Neural progenitor cell (in vitro differentiated cells): ENCODE measurements around the gene ITIH5. TPM values are rescaled to one million over a fixed set of nuclear protein-coding genes. Genes with fewer than 3 reads are reported as not detected.

Experiments
- DNase-seq: peaks from one replicate; pipeline ENCODE4 v3.0.0-alpha.2; 2016; ENCODE audit warnings: low spot score
- H2AFZ ChIP-seq: fragments of 200-600 bp; sonication (generic); replicated peaks from 2 replicates; pipeline ENCODE4 v1.6.1; 2016; ENCODE audit warnings: antibody characterized with exemption
- H3F3A ChIP-seq: fragments of 200-600 bp; sonication (generic); 2 replicates; pipeline ENCODE4 v1.6.1; 2016; ENCODE audit warnings: antibody characterized with exemption, low read depth
- H3K27ac ChIP-seq: fragments of 200-600 bp; sonication (generic); 2 replicates; pipeline ENCODE4 v1.5.1; 2016; ENCODE audit warnings: mild to moderate bottlenecking
- H3K27me3 ChIP-seq: fragments of 200-600 bp; sonication (generic); 2 replicates; pipeline ENCODE4 v1.6.1; 2016; ENCODE audit warnings: mild to moderate bottlenecking, moderate library complexity
- H3K36me3 ChIP-seq: fragments of 200-600 bp; sonication (generic); 2 replicates; pipeline ENCODE4 v1.5.1; 2016
- H3K4me1 ChIP-seq: fragments of 200-600 bp; sonication (generic); 2 replicates; pipeline ENCODE4 v1.6.1; 2016; ENCODE audit warnings: mixed run types
- H3K4me2 ChIP-seq: fragments of 200-600 bp; sonication (generic); 2 replicates; pipeline ENCODE4 v1.6.1; 2016
- H3K4me3 ChIP-seq: fragments of 200-600 bp; sonication (generic); 2 replicates; pipeline ENCODE4 v1.5.1; 2016
- H3K79me2 ChIP-seq: fragments of 200-600 bp; sonication (generic); 2 replicates; pipeline ENCODE4 v1.6.1; 2016; ENCODE audit warnings: low read depth
- H3K9ac ChIP-seq: fragments of 200-600 bp; sonication (generic); 2 replicates; pipeline ENCODE4 v1.6.1; 2016
- H3K9me3 ChIP-seq: fragments of 200-600 bp; sonication (generic); 2 replicates; pipeline ENCODE4 v1.5.1; 2016; ENCODE audit warnings: low read depth
- H4K20me1 ChIP-seq: fragments of 200-600 bp; sonication (generic); 2 replicates; pipeline ENCODE4 v1.6.1; 2016; ENCODE audit warnings: low read depth
- H3K27ac Mint-ChIP-seq: 3 replicates; pipeline ENCODE4 v1.8.0; 2021; ENCODE audit warnings: mixed read lengths
- H3K27me3 Mint-ChIP-seq: 2 replicates; pipeline ENCODE4 v1.8.0; 2022; ENCODE audit warnings: low read depth, mild to moderate bottlenecking, inconsistent platforms, moderate library complexity, mixed read lengths; ENCODE audit not compliant: insufficient read depth
- H3K36me3 Mint-ChIP-seq: 3 replicates; pipeline ENCODE4 v1.8.0; 2021; ENCODE audit warnings: mixed read lengths
- H3K4me1 Mint-ChIP-seq: 3 replicates; pipeline ENCODE4 v1.8.0; 2021; ENCODE audit warnings: mixed read lengths
- H3K4me3 Mint-ChIP-seq: 3 replicates; pipeline ENCODE4 v1.8.0; 2021; ENCODE audit warnings: mild to moderate bottlenecking, moderate library complexity, mixed read lengths
- H3K9me3 Mint-ChIP-seq: 3 replicates; pipeline ENCODE4 v1.8.0; 2020; ENCODE audit warnings: mixed read lengths
- EZH2 ChIP-seq: fragments of 200-600 bp; sonication (generic); IDR thresholded peaks from 2 replicates; pipeline ENCODE4 v1.6.1; 2017; ENCODE audit warnings: antibody characterized with exemption, mild to moderate bottlenecking, moderate library complexity
- EZH2phosphoT487 ChIP-seq: fragments of 200-600 bp; sonication (generic); IDR thresholded peaks from 2 replicates; pipeline ENCODE4 v1.6.1; 2017; ENCODE audit warnings: antibody characterized with exemption
- total RNA-seq: library from RNA; depleted of rRNA; stranded (reverse); fragments of >200 nt; gene quantifications from 2 replicates; pipeline ENCODE4 v1.2.3, GENCODE V29; 2015; ENCODE audit warnings: low replicate concordance
- TF ChIP-seq, protein P1 (sequence below): fragments of 200-600 bp; sonication (generic); IDR thresholded peaks from 2 replicates; pipeline ENCODE4 v1.5.1; 2017; ENCODE audit warnings: antibody characterized with exemption, mild to moderate bottlenecking

Gene ITIH5
- total RNA-seq, 1 donor from 2014 or later, result 1.1 TPM

DNA sequence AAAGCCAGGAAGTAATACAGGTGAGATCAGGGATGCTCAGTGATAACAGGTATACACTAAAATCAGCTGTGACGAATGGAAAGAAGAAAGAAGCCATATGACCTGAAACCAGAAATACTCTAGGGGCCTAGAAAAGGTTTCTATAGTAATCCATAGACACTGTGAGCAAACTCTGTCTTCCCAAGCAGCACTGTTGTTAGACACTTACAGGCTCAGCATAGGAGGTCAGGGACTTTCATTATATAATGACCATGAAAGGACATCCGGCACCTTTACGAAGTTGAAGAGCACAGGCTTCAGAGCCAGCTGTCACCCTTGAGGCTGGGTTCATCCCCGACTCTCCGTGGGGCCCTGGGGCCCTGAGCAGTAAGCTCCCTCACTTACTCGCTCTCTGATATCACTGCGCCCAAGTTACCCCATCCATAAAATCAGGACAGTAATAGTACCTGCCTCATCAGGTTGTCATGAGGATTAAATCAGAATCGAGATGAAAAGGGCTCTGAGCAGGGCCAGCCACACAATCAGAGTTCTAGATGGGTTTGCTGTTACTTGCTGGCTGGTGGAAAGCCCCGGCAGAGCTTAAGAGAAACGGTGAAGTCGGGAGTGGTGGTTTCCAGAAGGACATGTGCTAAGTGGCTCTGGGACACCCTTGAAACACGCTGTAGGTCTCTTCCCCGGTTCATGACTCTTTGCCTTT lies 79.5 kb downstream of the ITIH5 start:
- Histone ChIP-seq H3K9me3 (no peaks in the 10 kb centered on the region), H3K4me1 (no peaks in the 10 kb centered on the region), H3K9ac (no peak overlapping the region), H3K36me3 (no peaks in the 10 kb centered on the region), H3K27me3 (no peaks in the 10 kb centered on the region), H3F3A (no peaks in the 10 kb centered on the region), H2AFZ (no peak overlapping the region), H3K4me3 (no peak overlapping the region), H3K4me2 (no peak overlapping the region), H3K79me2 (no peaks in the 10 kb centered on the region), H3K27ac (no peak overlapping the region), H4K20me1 (no peaks in the 10 kb centered on the region)
- no peak for DNase-seq
- Mint-ChIP-seq H3K27ac (no peak overlapping the region), H3K9me3 (no peaks in the 10 kb centered on the region), H3K4me3 (no peak overlapping the region), H3K36me3 (no peaks in the 10 kb centered on the region), H3K27me3 (peaks cover 6% of the 10 kb centered on the region), H3K4me1 (peaks cover 4% of the 10 kb centered on the region)
- TF ChIP-seq, protein P1, sequence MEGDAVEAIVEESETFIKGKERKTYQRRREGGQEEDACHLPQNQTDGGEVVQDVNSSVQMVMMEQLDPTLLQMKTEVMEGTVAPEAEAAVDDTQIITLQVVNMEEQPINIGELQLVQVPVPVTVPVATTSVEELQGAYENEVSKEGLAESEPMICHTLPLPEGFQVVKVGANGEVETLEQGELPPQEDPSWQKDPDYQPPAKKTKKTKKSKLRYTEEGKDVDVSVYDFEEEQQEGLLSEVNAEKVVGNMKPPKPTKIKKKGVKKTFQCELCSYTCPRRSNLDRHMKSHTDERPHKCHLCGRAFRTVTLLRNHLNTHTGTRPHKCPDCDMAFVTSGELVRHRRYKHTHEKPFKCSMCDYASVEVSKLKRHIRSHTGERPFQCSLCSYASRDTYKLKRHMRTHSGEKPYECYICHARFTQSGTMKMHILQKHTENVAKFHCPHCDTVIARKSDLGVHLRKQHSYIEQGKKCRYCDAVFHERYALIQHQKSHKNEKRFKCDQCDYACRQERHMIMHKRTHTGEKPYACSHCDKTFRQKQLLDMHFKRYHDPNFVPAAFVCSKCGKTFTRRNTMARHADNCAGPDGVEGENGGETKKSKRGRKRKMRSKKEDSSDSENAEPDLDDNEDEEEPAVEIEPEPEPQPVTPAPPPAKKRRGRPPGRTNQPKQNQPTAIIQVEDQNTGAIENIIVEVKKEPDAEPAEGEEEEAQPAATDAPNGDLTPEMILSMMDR, result no peak
- no peak for TF ChIP-seq EZH2phosphoT487
- no peak for TF ChIP-seq EZH2

DNA sequence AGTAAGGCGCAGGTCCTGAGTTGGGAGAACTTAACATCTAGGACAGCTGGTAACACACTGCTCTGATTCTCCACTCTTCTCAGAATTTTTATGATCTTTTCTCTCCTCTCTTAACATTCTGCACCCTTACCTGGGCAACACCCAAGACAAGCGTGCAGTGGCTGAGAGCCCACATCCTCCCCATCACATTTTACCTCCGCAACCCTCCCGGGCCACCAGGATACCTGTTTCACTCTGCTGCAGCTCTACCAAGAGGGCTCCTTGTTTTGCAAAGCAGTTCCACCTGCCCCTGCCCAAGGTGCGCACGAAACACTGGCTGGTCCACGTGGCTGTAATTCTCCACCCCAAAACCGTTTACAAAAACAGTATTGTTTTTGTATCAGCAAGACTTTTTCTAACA lies 81.5 kb downstream of the ITIH5 start:
- Histone ChIP-seq H3K4me3 (no peak overlapping the region), H3K27me3 (no peaks in the 10 kb centered on the region), H3K36me3 (no peaks in the 10 kb centered on the region), H2AFZ (no peak overlapping the region), H3K4me2 (no peak overlapping the region), H3F3A (no peaks in the 10 kb centered on the region), H3K9me3 (no peaks in the 10 kb centered on the region), H3K9ac (no peak overlapping the region), H3K4me1 (no peaks in the 10 kb centered on the region), H3K79me2 (no peaks in the 10 kb centered on the region), H3K27ac (no peak overlapping the region), H4K20me1 (no peaks in the 10 kb centered on the region)
- Mint-ChIP-seq H3K4me1 (peaks cover 4% of the 10 kb centered on the region), H3K27me3 (peaks cover 9% of the 10 kb centered on the region), H3K9me3 (no peaks in the 10 kb centered on the region), H3K36me3 (no peaks in the 10 kb centered on the region), H3K4me3 (no peak overlapping the region), H3K27ac (no peak overlapping the region)
- no peak for DNase-seq
- TF ChIP-seq, protein P1, result no peak
- TF ChIP-seq EZH2phosphoT487, result no peak
- no peak for TF ChIP-seq EZH2

DNA sequence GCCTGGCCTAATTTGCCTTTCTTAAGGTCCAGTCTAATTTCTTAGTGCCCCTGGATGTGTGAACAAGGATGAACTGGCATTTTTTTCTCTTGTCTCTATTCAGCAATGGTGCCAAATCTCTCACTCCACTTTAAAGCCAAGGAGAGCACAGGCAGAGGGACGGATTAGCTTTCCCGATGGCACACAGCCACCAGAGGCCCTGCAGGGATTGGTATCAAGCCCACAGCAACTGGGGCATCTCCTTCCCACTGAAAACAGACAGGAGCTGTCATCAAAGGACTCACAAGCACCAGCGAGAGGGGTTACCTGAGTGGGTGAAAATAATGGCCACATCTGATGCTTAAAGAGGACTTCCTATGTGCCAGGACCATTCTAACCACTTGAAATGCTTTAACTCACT lies 83.1 kb downstream of the ITIH5 start:
- Histone ChIP-seq H3K36me3 (no peaks in the 10 kb centered on the region), H3K27me3 (no peaks in the 10 kb centered on the region), H2AFZ (no peak overlapping the region), H3K79me2 (no peaks in the 10 kb centered on the region), H3K4me2 (no peak overlapping the region), H3F3A (no peaks in the 10 kb centered on the region), H3K9ac (no peak overlapping the region), H3K9me3 (no peaks in the 10 kb centered on the region), H3K4me1 (no peaks in the 10 kb centered on the region), H3K27ac (no peak overlapping the region), H4K20me1 (no peaks in the 10 kb centered on the region), H3K4me3 (no peak overlapping the region)
- H3K4me3 Mint-ChIP-seq, result no peak overlapping the region
- DNase-seq, result no peak
- TF ChIP-seq, protein P1, result no peak
- TF ChIP-seq EZH2phosphoT487 (no peak), EZH2 (no peak)
- peaks cover 4% of the 10 kb centered on the region for H3K4me1 Mint-ChIP-seq
- no peak overlapping the region for H3K27ac Mint-ChIP-seq
- H3K27me3 Mint-ChIP-seq, result peaks cover 5% of the 10 kb centered on the region
- H3K36me3 Mint-ChIP-seq, result no peaks in the 10 kb centered on the region
- no peaks in the 10 kb centered on the region for H3K9me3 Mint-ChIP-seq
